Neuron (in vitro differentiated cells): Measurements from ENCODE around the gene TNNI3.
"Not testable (repeated sequence)": the region's sequence is repeated elsewhere in the genome, so short reads cannot be mapped to it uniquely, and the experiment has no call there.

Source experiments
- H2AFZ ChIP-seq: one replicate; pipeline ENCODE4 v1.6.1; 2013; ENCODE audit warnings: low read depth, mild to moderate bottlenecking, inconsistent platforms, low read length, moderate library complexity
- H3K27me3 ChIP-seq: one replicate; pipeline ENCODE4 v1.6.1; 2013; ENCODE audit warnings: low read length; ENCODE audit not compliant: insufficient read depth
- H3K36me3 ChIP-seq: one replicate; pipeline ENCODE4 v1.6.1; 2013; ENCODE audit warnings: low read length; ENCODE audit not compliant: insufficient read depth
- H3K4me1 ChIP-seq: one replicate; pipeline ENCODE4 v1.6.1; 2013; ENCODE audit warnings: low read length; ENCODE audit not compliant: insufficient read depth
- H3K4me3 ChIP-seq: 2 replicates; pipeline ENCODE4 v1.5.1; 2013; ENCODE audit warnings: mild to moderate bottlenecking, low read length, moderate library complexity
- H3K9me3 ChIP-seq: one replicate; pipeline ENCODE4 v1.6.1; 2013; ENCODE audit warnings: low read length

TNNI3 gene

GRCh38 chr19:55166530-55167268 lies 9.2 kb upstream of the TNNI3 start, which contains the start of gene DNAAF3:
Gene DNAAF3 (minus strand): TSS chr19:55166613. CDS start chr19:55166413, 200 bp downstream.
- Histone ChIP-seq H3K36me3 (no peaks in the 10 kb centered on the region), H3K27me3 (peaks cover 9% of the 10 kb centered on the region), H3K4me3 (peak within 1 kb of the TSS; percentile 55), H3K4me1 (peaks cover 6% of the 10 kb centered on the region), H3K9me3 (no peaks in the 10 kb centered on the region), H2AFZ (peak within 1 kb of the TSS; percentile 35)

DNA sequence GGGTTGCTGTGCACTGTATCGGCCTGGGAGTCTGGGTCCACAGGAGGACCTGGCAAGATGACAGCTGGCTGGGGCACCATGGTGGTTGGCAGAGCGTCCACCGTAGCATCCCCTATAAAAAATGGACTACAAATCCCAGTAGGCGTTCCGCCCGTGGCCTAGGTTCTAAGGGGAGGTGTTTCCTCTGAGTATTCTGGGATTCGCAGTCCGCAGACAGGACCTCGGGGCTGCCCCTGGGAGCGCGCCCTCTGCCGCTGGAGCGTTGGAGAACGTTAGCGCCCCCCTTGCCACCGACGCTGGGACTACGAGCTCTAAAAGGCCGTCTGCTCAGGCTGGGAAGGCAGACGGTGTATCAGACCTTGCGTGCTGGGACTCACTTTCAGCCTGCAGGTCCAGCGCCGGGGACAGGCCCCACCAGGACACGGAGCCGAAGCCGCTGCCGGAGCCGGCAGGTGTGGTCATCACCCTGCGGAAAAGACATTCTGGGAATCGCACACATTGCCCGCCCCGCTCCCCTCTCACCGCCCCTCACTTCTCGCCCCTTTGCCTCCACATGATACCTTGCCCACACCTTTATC lies 8.5 kb upstream of the TNNI3 start:
- Histone ChIP-seq H3K4me1 (peaks cover 6% of the 10 kb centered on the region), H3K9me3 (no peaks in the 10 kb centered on the region), H3K36me3 (no peaks in the 10 kb centered on the region), H2AFZ (no peak overlapping the region), H3K4me3 (peak overlapping the region; percentile 55), H3K27me3 (peaks cover 13% of the 10 kb centered on the region)

DNA sequence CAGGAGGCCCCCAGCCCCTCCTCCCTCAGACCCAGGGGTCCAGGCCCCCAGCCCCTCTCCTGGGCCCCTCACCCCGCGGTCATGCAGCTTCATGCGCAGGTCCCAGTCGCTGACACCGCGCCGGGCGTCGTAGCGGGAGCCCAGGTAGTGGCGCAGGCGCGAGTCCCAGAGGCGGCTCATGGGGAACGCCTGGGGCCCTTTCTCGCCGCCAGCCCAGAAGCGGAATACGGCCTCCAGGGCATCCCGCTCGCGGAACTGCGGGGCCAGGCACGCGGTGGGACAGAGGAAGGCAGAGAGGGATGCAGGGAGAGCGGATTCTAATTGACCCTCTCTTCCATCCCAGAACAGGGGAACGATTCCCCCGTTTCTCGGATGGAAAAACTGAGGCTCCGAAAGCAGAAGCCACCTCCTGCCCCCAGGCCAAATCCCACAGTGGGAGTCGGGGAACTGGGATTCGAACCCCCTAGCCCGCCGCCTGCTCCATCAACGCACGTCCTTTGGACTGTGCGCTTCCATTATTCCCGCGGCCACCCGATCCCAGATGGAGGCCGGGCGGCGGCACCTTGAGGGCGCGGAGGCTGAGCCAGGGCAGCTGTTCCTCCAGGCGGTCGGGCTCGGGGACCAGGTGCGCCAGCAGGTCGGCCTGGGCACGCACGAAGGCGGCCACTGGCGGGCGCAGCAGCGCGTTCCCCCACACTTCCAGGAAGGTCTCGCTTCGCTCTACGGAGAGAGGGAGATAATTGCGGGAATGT lies 4.2 kb upstream of the TNNI3 start:
- peaks cover 35% of the 10 kb centered on the region for H3K27me3 ChIP-seq
- H3K4me3 ChIP-seq: no peak overlapping the region
- H3K4me1 ChIP-seq: peaks cover 2% of the 10 kb centered on the region
- no peaks in the 10 kb centered on the region for H3K36me3 ChIP-seq
- no peaks in the 10 kb centered on the region for H3K9me3 ChIP-seq
- H2AFZ ChIP-seq: no peak overlapping the region

- no peak overlapping the region for H2AFZ ChIP-seq
- H3K27me3 ChIP-seq: peaks cover 38% of the 10 kb centered on the region
- no peaks in the 10 kb centered on the region for H3K36me3 ChIP-seq
- peaks cover 4% of the 10 kb centered on the region for H3K4me1 ChIP-seq
- no peaks in the 10 kb centered on the region for H3K9me3 ChIP-seq
- no peak overlapping the region for H3K4me3 ChIP-seq
Measured at GRCh38 chr19:55160986-55161365, 3.4 kb upstream of the TNNI3 start.

DNA sequence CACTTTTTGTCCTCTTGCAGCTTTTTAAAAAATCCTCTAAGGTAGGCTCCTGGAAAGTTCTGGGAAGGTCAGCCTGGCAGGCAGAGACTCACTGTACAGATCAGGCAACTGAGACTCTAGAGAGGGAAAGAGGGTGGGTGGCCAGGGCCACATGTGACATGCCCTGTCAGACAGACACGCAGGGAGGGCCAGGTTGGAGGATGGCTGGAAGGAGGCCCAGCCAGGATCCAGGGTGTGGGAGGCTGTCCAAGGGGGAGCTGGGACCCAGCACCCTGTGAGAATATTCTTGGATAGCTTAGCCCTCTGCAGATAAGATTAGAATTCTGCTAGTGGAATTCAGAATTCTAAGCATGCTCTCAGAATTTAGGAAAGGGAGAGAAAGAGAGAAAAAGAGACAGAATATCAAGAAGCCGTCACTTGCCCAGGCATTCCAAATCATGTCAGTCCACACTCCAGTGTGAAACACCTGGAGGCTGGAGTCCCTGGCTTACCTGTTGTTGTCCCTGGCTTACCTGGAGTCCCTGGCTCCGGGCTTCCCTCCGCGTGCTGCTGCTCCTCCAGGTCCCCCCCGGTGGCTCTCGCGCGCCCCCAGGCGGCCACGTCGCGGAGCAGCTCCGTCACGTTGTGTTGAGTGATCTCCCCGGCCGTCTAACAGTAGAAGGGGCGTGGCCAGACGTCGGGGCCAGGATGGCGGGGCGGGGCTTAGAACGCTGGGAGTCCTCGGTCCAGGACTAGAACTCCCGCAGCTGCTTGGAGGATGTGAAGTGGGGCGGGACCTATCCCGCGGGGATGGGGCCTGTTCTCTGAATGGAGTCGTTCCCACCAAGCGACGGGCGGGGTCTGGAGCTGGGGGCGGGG lies 2.8 kb upstream of the TNNI3 start:
- Histone ChIP-seq H3K4me3 (no peak overlapping the region), H2AFZ (no peak overlapping the region), H3K27me3 (peaks cover 38% of the 10 kb centered on the region), H3K36me3 (no peaks in the 10 kb centered on the region), H3K9me3 (no peaks in the 10 kb centered on the region), H3K4me1 (peaks cover 4% of the 10 kb centered on the region)

- Histone ChIP-seq H3K36me3 (no peaks in the 10 kb centered on the region), H3K4me1 (peaks cover 4% of the 10 kb centered on the region), H3K9me3 (no peaks in the 10 kb centered on the region), H2AFZ (no peak overlapping the region), H3K4me3 (no peak overlapping the region), H3K27me3 (peaks cover 38% of the 10 kb centered on the region)
Measured at GRCh38 chr19:55158848-55159749, 1.6 kb upstream of the TNNI3 start.

GRCh38 chr19:55158423-55158822 lies 891 bp upstream of the TNNI3 start:
- peaks cover 38% of the 10 kb centered on the region for H3K27me3 ChIP-seq

GRCh38 chr19:55156202-55157063 lies 1.1 kb downstream of the TNNI3 start:
- Histone ChIP-seq H3K9me3 (no peaks in the 10 kb centered on the region), H3K4me1 (peaks cover 4% of the 10 kb centered on the region), H2AFZ (peak overlapping the region; percentile 56), H3K36me3 (no peaks in the 10 kb centered on the region), H3K27me3 (peaks cover 31% of the 10 kb centered on the region), H3K4me3 (peak overlapping the region; percentile 46)

More at GRCh38 chr19:55158423-55158822, 891 bp upstream of the TNNI3 start:
- H3K4me1 ChIP-seq: peaks cover 4% of the 10 kb centered on the region
- H3K9me3 ChIP-seq: no peaks in the 10 kb centered on the region
- H3K4me3 ChIP-seq: no peak overlapping the region
- H2AFZ ChIP-seq: no peak overlapping the region
- H3K36me3 ChIP-seq: no peaks in the 10 kb centered on the region

DNA sequence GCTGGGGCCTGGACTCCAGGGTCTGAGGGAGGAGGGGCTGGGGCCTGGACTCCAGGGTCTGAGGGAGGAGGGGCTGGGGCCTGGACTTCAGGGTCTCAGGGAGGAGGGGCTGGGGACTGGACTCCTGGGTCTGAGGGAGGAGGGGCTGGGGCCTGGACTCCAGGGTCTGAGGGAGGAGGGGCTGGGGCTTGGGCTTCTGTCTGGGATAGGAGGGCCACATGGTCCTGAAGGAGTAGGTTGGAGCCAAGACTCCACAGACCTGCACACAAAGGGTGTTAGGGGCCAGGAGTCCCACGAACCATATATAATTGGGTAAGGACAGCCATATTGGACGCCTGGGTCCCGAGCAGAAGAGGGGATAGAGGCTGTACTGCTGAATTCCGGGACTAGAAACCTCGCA lies 1.7 kb downstream of the TNNI3 start:
- H2AFZ ChIP-seq: peak overlapping the region; percentile 56
- not testable (repeated sequence) for H3K36me3 ChIP-seq, H3K9me3 ChIP-seq, H3K4me1 ChIP-seq
- H3K4me3 ChIP-seq: peak overlapping the region; percentile 46
- peaks cover 26% of the 10 kb centered on the region for H3K27me3 ChIP-seq

DNA sequence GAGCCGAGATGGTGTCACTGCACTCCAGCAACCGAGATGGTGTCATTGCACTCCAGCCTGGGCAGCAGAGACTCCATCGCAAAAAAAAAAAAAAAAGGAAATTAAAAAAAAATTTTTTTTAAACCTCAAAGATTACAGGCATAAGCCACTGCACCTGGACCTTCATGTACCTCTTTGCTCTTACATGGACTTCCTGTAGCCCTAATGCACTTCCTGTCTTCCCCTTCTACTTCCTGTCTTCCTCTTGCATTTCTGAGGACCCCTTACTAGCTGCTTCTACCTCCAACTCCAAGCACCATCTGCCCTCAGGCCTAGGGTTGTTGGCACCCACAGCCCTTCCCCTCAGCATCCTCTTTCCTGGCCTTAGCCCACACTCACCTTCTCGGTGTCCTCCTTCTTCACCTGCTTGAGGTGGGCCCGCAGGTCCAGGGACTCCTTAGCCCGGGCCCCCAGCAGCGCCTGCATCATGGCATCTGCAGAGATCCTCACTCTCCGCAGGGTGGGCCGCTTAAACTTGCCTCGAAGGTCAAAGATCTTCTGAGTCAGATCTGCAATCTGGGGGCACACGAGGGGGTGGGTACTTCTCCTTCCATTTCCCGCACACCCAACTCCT lies 3.8 kb downstream of the TNNI3 start:
- Histone ChIP-seq H2AFZ (no peak overlapping the region), H3K4me3 (no peak overlapping the region), H3K36me3 (no peaks in the 10 kb centered on the region), H3K9me3 (no peaks in the 10 kb centered on the region), H3K27me3 (peaks cover 28% of the 10 kb centered on the region), H3K4me1 (peaks cover 5% of the 10 kb centered on the region)

- Histone ChIP-seq H3K36me3 (no peaks in the 10 kb centered on the region), H3K4me3 (no peak overlapping the region), H3K9me3 (no peaks in the 10 kb centered on the region), H2AFZ (no peak overlapping the region), H3K4me1 (peaks cover 5% of the 10 kb centered on the region), H3K27me3 (peaks cover 24% of the 10 kb centered on the region)
Measured at GRCh38 chr19:55152017-55152416, 5.5 kb downstream of the TNNI3 start.
